GM21529 (cell line): ENCODE measurements around the gene BTBD19.
A peak's percentile ranks its signal among the peaks of the same experiment; 100 is the strongest.
"Not testable (repeated sequence)": the region's sequence is repeated elsewhere in the genome, so short reads cannot be mapped to it uniquely, and the experiment has no call there.

Experiments
- ATAC-seq: cut with Tn5 transposase; IDR thresholded peaks from one replicate; pipeline ENCODE4 v1.9.1; 2021; ENCODE audit not compliant: unreplicated experiment

Gene BTBD19

GRCh38 chr1:44828003-44828651 lies 19.8 kb downstream of the BTBD19 start:
- ATAC-seq, result no peak

GRCh38 chr1:44828841-44829440 lies 20.6 kb downstream of the BTBD19 start:
- ATAC-seq, result no peak

DNA sequence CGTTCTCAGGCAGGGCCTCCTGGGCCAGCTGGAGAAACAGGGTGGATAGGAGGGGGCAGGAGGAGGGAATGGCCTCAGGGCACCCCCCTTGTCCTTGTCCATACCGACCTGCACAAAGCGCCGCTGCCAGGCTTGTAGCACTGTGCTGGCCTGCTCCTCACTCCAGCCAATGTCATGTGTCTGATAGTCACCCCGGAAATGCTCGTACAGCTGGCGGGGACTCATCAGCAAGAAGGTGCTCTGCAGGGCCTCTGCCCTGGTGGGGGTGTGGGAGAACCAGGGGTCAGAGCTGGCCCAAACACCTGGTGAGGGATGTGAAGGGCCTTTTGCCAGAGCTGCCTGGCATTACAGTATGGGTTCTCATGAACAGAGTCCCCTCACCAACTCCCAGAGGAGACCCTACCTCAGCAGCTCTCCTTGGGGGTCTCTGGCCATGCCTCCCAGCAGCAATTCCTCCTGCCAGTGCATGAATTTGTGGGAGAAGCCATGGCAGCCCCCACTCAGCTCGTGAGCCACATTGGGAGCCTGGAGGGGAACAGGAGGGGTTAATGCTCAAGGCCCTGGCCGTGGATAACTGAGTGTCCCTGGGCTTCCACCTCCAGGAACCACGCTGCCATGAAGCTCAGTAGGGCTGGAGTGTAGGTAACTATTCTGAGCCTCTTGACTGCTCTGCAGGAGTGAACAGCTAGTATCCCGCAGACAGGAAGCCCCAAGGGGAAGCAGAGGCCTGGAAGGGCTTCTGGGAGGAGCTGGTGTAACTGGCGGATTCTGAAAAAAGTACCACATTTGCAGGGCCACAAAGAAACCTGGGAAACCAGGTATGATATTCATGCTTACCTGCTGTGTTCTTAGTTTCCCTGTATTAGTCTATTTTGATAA lies 21.4 kb downstream of the BTBD19 start:
- ATAC-seq, result no peak

- no peak for ATAC-seq
Observed at GRCh38 chr1:44830900-44831304, 22.6 kb downstream of the BTBD19 start.

GRCh38 chr1:44831516-44831915 lies 23.2 kb downstream of the BTBD19 start:
- no peak for ATAC-seq

DNA sequence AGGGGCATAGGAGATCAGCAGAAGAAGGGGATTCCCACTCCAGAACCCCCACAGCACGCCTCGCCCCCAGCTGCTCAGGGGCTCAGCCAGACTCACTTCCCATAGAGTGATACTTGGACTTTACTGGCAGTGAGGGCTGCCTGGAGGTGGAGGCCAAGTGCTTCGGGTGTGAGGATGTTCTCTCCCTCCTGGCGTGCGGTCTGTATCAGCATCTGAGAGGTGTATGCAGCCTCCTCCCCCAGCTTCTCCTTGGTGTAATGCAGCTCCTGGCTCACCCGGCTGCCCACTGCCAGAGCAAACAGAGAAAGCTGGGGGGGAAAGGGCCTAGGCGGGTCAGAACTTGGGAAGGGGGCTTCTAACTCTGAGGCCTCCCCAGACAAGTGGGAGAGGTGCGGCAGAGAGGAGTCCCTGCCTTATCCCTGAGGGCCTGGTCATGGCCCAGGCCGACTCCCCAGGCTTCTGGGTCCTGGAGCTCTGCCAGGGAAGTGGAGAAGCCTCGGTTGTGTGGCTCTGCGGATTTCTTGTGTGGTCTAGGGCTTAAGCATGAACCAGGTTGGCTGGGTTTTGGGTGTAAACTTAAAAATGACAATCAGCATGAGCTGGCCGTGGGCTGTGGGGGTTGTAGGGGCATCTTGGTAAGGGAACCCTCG lies 23.9 kb downstream of the BTBD19 start:
- no peak for ATAC-seq

- no peak for ATAC-seq
Observed at GRCh38 chr1:44834328-44834727, 26.0 kb downstream of the BTBD19 start.

GRCh38 chr1:44835738-44836675 lies 27.7 kb downstream of the BTBD19 start:
- peak; percentile 72 for ATAC-seq

GRCh38 chr1:44838294-44838693 lies 30.0 kb downstream of the BTBD19 start:
- not testable (repeated sequence) for ATAC-seq

- no peak for ATAC-seq
Observed at GRCh38 chr1:44839576-44839975, 31.3 kb downstream of the BTBD19 start.

- ATAC-seq, result no peak
Observed at GRCh38 chr1:44842486-44842861, 34.2 kb downstream of the BTBD19 start.

- ATAC-seq, result no peak
Observed at GRCh38 chr1:44842862-44843655, 34.7 kb downstream of the BTBD19 start, which contains the start of gene PTCH2. PTCH2 (minus strand) TSS chr1:44843253; CDS start chr1:44842932, 321 bp downstream.

DNA sequence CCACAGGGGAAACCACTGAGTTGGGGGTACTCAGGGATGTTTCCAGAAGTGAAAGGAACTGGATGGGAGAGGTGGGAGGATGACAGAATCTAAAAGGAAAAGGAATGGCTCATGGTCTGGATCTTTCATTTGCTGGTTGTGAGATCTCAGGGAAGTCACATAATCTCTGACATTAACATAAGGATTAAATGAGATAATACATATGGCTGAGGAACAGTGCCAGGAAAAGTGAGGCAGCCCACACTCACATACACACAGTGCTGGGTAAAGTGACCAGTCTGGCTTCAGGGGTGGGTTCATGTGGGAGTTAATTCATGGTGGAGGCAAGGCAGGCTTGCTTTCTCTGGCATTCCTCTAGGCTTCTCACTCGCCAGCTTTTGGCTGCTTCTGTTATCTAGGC lies 38.7 kb downstream of the BTBD19 start:
- ATAC-seq, result no peak

DNA sequence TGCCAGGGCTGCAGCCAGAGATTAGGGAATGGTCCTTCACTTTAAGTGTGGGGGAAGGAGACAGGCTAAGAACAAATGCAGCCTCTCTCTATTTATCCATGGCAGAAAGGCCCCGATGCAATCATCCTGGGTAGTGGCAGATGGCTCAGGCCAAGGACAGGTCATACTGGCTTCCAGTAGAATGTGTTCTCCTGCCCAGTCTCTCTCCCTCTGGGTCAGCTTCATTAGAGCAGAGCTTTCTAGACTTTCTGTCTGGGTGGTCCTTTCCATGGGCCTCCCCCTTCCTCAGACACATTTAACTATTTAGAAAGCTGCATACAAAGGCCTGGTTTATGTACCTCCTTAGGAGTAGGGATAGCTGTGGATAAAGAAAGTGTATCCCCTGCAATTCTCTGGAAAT lies 39.5 kb downstream of the BTBD19 start:
- no peak for ATAC-seq

DNA sequence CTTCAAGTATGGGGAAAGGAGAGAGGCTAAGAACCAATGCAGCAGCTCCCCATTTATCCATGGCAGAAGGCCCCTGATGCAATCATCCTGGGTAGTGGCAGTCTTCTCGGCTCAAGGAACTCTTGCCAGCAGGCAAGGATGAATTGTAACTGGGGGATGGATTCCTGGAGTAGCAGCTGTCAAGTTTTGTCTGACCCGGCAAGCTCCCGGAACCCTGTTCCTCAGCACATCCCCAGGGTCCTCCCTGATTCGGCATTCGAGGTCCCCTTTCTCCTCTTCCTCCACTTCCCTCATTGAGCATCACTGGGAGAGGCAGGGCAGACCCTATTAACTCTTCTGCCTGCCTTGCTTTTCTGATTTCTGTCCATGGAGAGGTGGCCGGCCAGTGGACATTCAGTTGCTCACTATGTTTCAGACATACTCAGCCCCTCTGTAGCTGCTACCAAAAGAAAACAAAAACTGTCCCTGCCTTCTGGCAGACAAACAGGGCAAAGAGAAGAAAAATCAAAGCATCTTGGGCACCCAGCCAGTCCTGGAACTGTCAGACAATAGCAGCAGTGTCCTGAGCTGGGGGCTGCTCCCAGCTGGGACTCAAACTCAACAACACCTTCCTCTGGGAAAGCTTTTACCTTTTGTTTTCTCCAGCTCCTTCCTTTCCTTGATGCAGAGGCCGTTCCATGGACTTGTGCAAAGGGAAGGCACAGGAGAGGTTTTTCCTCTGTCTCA lies 40.3 kb downstream of the BTBD19 start:
- ATAC-seq, result no peak

- ATAC-seq, result no peak
Observed at GRCh38 chr1:44849575-44850132, 41.3 kb downstream of the BTBD19 start.

DNA sequence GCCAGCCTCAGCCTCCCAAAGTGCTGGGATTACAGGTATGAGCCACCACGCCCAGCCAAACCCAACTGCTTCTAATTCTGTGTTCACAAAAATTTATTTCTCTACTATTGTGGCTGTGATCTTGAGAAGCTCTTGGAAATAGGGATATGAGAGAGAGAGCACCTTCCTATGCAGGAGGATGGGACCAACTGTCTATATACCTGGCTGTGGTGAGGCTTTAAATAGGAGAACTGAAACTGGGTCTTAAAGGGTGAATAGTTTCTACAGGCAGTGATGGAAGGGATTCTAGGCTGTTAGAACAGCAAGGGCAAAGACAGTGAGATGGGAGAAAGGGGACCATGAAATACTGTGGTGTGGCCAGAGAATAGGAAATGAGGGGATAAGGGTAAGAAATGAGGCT lies 43.0 kb downstream of the BTBD19 start:
- no peak for ATAC-seq

DNA sequence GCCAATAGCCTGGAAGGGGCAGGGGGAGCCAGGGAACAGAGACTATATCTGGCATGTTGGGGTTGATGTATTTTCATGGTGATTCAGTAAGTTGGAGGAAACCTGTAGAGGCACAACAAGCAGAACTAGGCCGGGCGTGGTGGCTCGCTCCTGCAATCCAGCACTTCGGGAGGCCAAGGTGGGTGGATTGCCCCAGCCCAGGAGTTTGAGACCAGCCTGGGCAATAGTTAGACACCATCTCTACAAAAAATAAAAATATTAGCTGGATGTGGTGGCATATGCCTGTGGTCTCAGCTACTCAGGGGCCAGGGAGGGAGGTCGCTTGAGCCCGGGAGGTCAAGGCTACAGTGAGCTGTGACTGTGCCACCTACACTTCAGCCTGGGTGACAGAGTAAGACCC lies 44.9 kb downstream of the BTBD19 start:
- ATAC-seq, result no peak

DNA sequence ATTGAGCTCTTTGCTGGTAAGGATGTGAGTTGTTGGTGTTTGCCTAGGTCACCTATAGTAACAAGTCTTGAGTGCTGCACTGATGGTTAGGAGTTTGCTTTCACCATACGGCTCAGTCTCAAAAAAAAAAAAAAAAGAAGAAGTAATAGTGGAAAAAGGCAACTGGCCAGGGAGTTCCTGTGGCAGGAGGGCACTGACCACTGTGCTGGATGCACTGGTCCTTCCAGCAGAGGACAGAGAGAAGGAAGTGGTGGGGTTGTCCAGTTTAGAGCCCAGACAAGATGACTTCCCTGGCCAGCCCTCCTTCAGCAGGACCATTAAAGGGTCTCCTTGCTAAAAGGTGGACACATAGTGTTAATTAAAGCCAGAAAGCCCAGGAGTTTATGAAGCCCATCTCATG lies 46.6 kb downstream of the BTBD19 start:
- no peak for ATAC-seq
